GM12873 (cell line): ENCODE results near the gene COL6A3.

Source experiments
- TF ChIP-seq, protein P1 (sequence below): IDR thresholded peaks from 2 replicates; pipeline ENCODE4 v1.5.1; 2012; ENCODE audit warnings: low read depth, mild to moderate bottlenecking, moderate library complexity, low read length, control low read depth; ENCODE audit not compliant: insufficient read depth; ENCODE audit errors: missing control alignments

COL6A3 gene

DNA sequence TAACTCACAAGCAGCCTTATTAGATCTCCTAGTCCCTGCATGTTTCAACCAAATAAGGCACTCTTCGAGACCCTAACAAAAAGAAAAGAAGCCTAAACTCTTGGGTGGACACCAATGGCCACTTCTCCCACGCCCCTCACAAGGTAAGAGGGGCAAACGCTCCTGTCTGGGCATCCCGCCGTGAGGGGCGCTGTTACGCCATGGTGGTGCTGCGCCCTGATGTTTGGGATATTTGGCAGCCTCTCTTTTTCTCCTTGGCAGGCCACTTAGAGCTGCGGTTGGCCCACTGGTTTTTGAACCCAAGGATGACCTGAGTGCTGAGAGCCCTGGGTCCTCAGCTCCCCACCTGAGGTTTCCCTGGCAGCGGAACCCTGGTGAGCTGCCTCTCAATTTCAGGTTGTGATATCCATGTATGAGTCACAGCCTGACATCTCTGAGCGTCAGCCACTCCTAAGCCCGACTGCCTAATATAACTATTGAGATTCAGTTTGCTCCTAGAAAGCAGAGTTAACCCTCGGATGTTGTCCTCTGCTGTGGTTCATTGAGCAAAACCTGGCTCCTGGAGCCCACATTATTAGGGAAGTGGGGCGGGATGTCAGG, 103.3 kb downstream of the COL6A3 start:
- TF ChIP-seq, protein P1, sequence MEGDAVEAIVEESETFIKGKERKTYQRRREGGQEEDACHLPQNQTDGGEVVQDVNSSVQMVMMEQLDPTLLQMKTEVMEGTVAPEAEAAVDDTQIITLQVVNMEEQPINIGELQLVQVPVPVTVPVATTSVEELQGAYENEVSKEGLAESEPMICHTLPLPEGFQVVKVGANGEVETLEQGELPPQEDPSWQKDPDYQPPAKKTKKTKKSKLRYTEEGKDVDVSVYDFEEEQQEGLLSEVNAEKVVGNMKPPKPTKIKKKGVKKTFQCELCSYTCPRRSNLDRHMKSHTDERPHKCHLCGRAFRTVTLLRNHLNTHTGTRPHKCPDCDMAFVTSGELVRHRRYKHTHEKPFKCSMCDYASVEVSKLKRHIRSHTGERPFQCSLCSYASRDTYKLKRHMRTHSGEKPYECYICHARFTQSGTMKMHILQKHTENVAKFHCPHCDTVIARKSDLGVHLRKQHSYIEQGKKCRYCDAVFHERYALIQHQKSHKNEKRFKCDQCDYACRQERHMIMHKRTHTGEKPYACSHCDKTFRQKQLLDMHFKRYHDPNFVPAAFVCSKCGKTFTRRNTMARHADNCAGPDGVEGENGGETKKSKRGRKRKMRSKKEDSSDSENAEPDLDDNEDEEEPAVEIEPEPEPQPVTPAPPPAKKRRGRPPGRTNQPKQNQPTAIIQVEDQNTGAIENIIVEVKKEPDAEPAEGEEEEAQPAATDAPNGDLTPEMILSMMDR, result no peak

DNA sequence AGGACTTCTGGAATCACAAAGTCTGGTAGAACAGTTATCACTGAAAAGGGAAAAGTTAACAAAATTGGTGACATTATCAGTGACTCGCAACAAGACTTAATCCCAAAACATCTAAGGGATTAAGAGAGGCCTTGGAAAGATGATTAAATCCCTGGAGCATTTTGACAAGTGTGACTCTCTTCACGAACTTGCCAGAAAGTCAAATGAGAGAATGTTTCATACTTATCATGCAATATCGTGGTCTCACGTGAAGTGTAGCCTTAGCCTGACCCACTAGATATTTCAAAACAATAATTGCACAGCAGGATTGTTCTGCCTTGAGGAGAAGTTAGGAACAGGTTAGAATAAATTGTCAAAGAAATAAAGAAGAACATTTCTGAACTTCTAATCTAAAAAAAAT, 104.5 kb downstream of the COL6A3 start:
- TF ChIP-seq, protein P1, result no peak

DNA sequence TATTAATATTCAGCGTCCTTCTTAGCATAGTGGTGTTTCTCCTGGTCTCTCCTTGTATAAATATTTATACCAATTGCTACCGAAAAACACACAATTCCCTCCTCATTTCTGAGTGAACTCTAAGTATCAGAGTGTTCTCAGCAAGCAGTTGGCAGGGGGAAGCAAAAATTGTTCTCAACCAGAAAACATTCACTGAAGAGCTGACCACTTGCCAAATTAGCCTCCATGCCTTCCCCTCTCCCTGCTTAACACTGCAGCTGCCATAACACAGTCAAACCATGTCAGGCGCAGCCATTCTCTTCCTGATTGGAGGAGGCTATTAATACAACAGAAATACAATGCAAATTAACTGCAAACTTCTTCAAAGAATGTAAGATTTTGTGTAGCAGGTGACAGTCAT, 105.0 kb downstream of the COL6A3 start:
- TF ChIP-seq, protein P1, result no peak

DNA sequence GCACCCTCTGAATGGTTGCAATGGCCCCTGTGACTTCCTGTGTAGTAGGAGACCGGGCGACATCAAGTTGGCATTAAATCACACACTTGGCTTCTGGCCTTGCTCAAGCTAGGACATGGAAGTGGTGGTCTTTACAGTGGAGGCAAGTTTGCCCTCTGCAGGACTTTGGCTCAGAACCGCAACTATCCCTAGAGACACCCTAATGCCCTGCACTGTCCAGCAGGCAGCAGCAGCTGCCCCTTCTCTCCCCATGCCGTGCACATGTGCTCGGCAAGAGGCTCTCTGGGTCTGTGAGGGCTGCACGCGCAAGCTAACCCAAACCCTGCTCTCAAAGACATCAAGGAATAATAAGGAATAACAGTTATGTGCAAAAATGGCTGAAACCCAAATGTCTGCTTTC, 106.5 kb downstream of the COL6A3 start:
- TF ChIP-seq, protein P1, result no peak

DNA sequence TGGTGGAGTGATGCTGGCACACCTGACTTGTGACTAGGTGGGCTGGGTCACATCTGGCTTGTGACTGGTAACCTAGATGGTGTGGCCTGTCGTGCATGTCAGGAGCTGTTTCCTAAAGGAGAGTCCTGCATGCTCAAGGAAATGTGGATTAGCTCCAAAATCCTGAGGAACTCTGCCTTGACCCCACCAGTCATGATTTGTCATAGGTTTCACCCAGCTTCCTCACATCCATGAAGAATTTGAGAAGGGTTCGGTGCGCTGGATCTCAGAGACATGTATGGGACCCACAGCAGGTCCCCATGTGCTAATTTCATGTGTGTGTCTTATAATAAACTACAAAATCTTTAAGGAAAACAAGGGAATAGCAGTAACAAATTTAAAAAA, 107.2 kb downstream of the COL6A3 start:
- TF ChIP-seq, protein P1, result no peak

DNA sequence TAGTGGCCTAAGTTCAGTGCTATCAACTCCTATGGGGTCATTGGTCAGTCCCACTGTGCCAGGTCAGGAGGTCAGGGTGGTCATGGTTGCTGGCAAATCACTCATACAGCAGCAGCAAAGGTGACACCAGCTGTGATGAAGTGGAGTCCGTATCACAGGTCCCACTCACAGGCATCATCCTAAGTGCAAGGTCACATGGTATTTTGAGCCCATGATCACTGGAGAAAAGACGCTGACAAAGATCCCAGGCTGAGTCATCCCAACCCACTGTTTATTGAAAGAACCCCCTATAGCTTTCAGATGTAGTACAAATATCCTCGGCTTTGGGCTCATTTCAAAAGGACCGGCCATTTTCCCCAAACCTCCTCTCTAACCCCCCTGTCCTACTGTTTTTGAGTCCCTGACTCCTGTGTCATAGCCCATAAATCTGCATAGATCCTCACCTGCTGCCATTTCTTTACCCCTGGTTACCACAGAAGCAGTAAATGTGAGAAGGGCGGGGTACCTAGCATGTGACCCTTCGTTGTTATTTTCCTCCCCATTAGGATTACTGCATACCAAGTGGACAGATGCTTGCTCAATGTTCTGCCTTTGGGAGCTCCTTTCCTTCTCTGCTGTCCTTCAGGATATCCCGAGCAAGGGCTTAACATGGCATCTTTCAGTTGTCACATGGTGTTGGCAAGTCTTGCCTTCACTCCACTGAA, 107.7 kb downstream of the COL6A3 start:
- TF ChIP-seq, protein P1, result no peak

DNA sequence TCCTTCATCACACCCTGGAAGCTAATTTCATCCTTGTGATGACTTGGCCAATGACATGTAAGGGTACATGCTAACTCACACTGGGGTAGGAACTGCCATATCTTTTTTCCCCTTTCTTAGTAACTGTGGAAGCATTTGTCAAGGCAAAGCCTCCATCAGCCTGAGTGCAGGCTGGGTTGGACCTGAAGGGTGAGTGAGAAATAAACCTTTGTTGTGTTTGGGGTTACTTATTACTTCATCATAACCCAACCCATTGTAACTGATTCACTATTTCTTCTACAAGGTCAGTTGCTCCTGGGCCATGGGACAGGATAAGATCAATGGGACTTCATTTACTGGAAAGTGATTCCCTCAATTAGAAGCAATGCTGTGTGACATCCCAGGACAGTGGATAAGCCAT, 108.4 kb downstream of the COL6A3 start:
- TF ChIP-seq, protein P1, result no peak
